ENCODE results near the gene DLGAP1.

Gene DLGAP1

GRCh38 chr18:3663870-3664512 is 791.1 kb downstream of the DLGAP1 start:
- Histone ChIP-seq H3K4me3 (ENCODE audit: insufficient read depth, low read depth, low read length, poor library complexity, severe bottlenecking) (no peak overlapping the region), H3K4me1 (ENCODE audit: control insufficient read depth, insufficient read depth, low read length, poor library complexity, severe bottlenecking) (no peaks in the 10 kb centered on the region), H3K9me3 (ENCODE audit: control insufficient read depth, low read length) (no peaks in the 10 kb centered on the region), H3K27me3 (replicated peaks; ENCODE audit: control insufficient read depth, insufficient read depth, low read length, poor library complexity, severe bottlenecking) (no peaks in the 10 kb centered on the region), H3K36me3 (ENCODE audit: control insufficient read depth, insufficient read depth, low read length) (no peaks in the 10 kb centered on the region), H3K27ac (ENCODE audit: insufficient read depth, low read length, poor library complexity, severe bottlenecking) (no peak overlapping the region)
- DNase-seq = no peak

GRCh38 chr18:3661989-3662388 is 793.1 kb downstream of the DLGAP1 start:
- H3K27ac ChIP-seq (ENCODE audit: insufficient read depth, low read length, poor library complexity, severe bottlenecking) = no peak overlapping the region
- no peaks in the 10 kb centered on the region for H3K4me1 ChIP-seq (ENCODE audit: control insufficient read depth, insufficient read depth, low read length, poor library complexity, severe bottlenecking)
- H3K36me3 ChIP-seq (ENCODE audit: control insufficient read depth, insufficient read depth, low read length) = no peaks in the 10 kb centered on the region
- H3K27me3 ChIP-seq (replicated peaks; ENCODE audit: control insufficient read depth, insufficient read depth, low read length, poor library complexity, severe bottlenecking) = no peaks in the 10 kb centered on the region
- H3K9me3 ChIP-seq (ENCODE audit: control insufficient read depth, low read length) = no peaks in the 10 kb centered on the region
- DNase-seq = no peak
- no peak overlapping the region for H3K4me3 ChIP-seq (ENCODE audit: insufficient read depth, low read depth, low read length, poor library complexity, severe bottlenecking)

GRCh38 chr18:3660739-3661515 is 794.2 kb downstream of the DLGAP1 start:
- no peak for DNase-seq
- Histone ChIP-seq H3K4me1 (ENCODE audit: control insufficient read depth, insufficient read depth, low read length, poor library complexity, severe bottlenecking) (no peaks in the 10 kb centered on the region), H3K9me3 (ENCODE audit: control insufficient read depth, low read length) (no peaks in the 10 kb centered on the region), H3K36me3 (ENCODE audit: control insufficient read depth, insufficient read depth, low read length) (no peaks in the 10 kb centered on the region), H3K4me3 (ENCODE audit: insufficient read depth, low read depth, low read length, poor library complexity, severe bottlenecking) (no peak overlapping the region), H3K27me3 (replicated peaks; ENCODE audit: control insufficient read depth, insufficient read depth, low read length, poor library complexity, severe bottlenecking) (no peaks in the 10 kb centered on the region), H3K27ac (ENCODE audit: insufficient read depth, low read length, poor library complexity, severe bottlenecking) (no peak overlapping the region)

- Histone ChIP-seq H3K4me1 (ENCODE audit: control insufficient read depth, insufficient read depth, low read length, poor library complexity, severe bottlenecking) (no peaks in the 10 kb centered on the region), H3K36me3 (ENCODE audit: control insufficient read depth, insufficient read depth, low read length) (no peaks in the 10 kb centered on the region), H3K27ac (ENCODE audit: insufficient read depth, low read length, poor library complexity, severe bottlenecking) (no peak overlapping the region), H3K4me3 (ENCODE audit: insufficient read depth, low read depth, low read length, poor library complexity, severe bottlenecking) (no peak overlapping the region), H3K27me3 (replicated peaks; ENCODE audit: control insufficient read depth, insufficient read depth, low read length, poor library complexity, severe bottlenecking) (no peaks in the 10 kb centered on the region), H3K9me3 (ENCODE audit: control insufficient read depth, low read length) (no peaks in the 10 kb centered on the region)
- no peak for DNase-seq
Measured at GRCh38 chr18:3658529-3658928, 796.6 kb downstream of the DLGAP1 start.

GRCh38 chr18:3655254-3656050 is 799.7 kb downstream of the DLGAP1 start:
- Histone ChIP-seq H3K4me3 (ENCODE audit: insufficient read depth, low read depth, low read length, poor library complexity, severe bottlenecking) (no peak overlapping the region), H3K4me1 (ENCODE audit: control insufficient read depth, insufficient read depth, low read length, poor library complexity, severe bottlenecking) (no peaks in the 10 kb centered on the region), H3K27me3 (replicated peaks; ENCODE audit: control insufficient read depth, insufficient read depth, low read length, poor library complexity, severe bottlenecking) (no peaks in the 10 kb centered on the region), H3K9me3 (ENCODE audit: control insufficient read depth, low read length) (no peaks in the 10 kb centered on the region), H3K27ac (ENCODE audit: insufficient read depth, low read length, poor library complexity, severe bottlenecking) (no peak overlapping the region), H3K36me3 (ENCODE audit: control insufficient read depth, insufficient read depth, low read length) (no peaks in the 10 kb centered on the region)
- DNase-seq = no peak

- no peaks in the 10 kb centered on the region for H3K27me3 ChIP-seq (replicated peaks; ENCODE audit: control insufficient read depth, insufficient read depth, low read length, poor library complexity, severe bottlenecking)
- H3K36me3 ChIP-seq (ENCODE audit: control insufficient read depth, insufficient read depth, low read length) = no peaks in the 10 kb centered on the region
- H3K4me3 ChIP-seq (ENCODE audit: insufficient read depth, low read depth, low read length, poor library complexity, severe bottlenecking) = no peak overlapping the region
- H3K4me1 ChIP-seq (ENCODE audit: control insufficient read depth, insufficient read depth, low read length, poor library complexity, severe bottlenecking) = no peaks in the 10 kb centered on the region
- H3K27ac ChIP-seq (ENCODE audit: insufficient read depth, low read length, poor library complexity, severe bottlenecking) = no peak overlapping the region
- DNase-seq = no peak
- H3K9me3 ChIP-seq (ENCODE audit: control insufficient read depth, low read length) = no peaks in the 10 kb centered on the region
Measured at GRCh38 chr18:3654442-3655253, 800.5 kb downstream of the DLGAP1 start.

- Histone ChIP-seq H3K4me1 (ENCODE audit: control insufficient read depth, insufficient read depth, low read length, poor library complexity, severe bottlenecking) (no peaks in the 10 kb centered on the region), H3K27me3 (replicated peaks; ENCODE audit: control insufficient read depth, insufficient read depth, low read length, poor library complexity, severe bottlenecking) (no peaks in the 10 kb centered on the region), H3K4me3 (ENCODE audit: insufficient read depth, low read depth, low read length, poor library complexity, severe bottlenecking) (no peak overlapping the region), H3K27ac (ENCODE audit: insufficient read depth, low read length, poor library complexity, severe bottlenecking) (no peak overlapping the region), H3K36me3 (ENCODE audit: control insufficient read depth, insufficient read depth, low read length) (no peaks in the 10 kb centered on the region), H3K9me3 (ENCODE audit: control insufficient read depth, low read length) (no peaks in the 10 kb centered on the region)
- DNase-seq = no peak
Measured at GRCh38 chr18:3653851-3654441, 801.2 kb downstream of the DLGAP1 start.

GRCh38 chr18:3653263-3653850 is 801.8 kb downstream of the DLGAP1 start:
- H3K4me1 ChIP-seq (ENCODE audit: control insufficient read depth, insufficient read depth, low read length, poor library complexity, severe bottlenecking) = no peaks in the 10 kb centered on the region
- no peaks in the 10 kb centered on the region for H3K9me3 ChIP-seq (ENCODE audit: control insufficient read depth, low read length)
- H3K27ac ChIP-seq (ENCODE audit: insufficient read depth, low read length, poor library complexity, severe bottlenecking) = no peak overlapping the region
- DNase-seq = no peak
- no peak overlapping the region for H3K4me3 ChIP-seq (ENCODE audit: insufficient read depth, low read depth, low read length, poor library complexity, severe bottlenecking)
- no peaks in the 10 kb centered on the region for H3K27me3 ChIP-seq (replicated peaks; ENCODE audit: control insufficient read depth, insufficient read depth, low read length, poor library complexity, severe bottlenecking)
- no peaks in the 10 kb centered on the region for H3K36me3 ChIP-seq (ENCODE audit: control insufficient read depth, insufficient read depth, low read length)

Data from effector memory CD4-positive, alpha-beta T cell (primary cell).